Trophoblast cell (in vitro differentiated cells and primary cell): ENCODE data around the gene PARD6A.

Source experiments
- DNase-seq, 2 donors: peaks; one replicate each; pipeline ENCODE4 v3.0.0-alpha.2; 2016
- H2AFZ ChIP-seq: 2 replicates; pipeline ENCODE4 v1.6.1; 2013; ENCODE audit warnings: low read length, moderate library complexity, mild to moderate bottlenecking; ENCODE audit not compliant: insufficient read depth, poor library complexity
- H2AK5ac ChIP-seq: 2 replicates; pipeline ENCODE4 v1.6.1; 2013; ENCODE audit warnings: mild to moderate bottlenecking, low read length
- H2BK120ac ChIP-seq: 2 replicates; pipeline ENCODE4 v1.6.1; 2013; ENCODE audit warnings: low read length, mild to moderate bottlenecking, moderate library complexity; ENCODE audit not compliant: insufficient read depth, poor library complexity
- H2BK12ac ChIP-seq: 2 replicates; pipeline ENCODE4 v1.6.1; 2013; ENCODE audit warnings: mild to moderate bottlenecking, low read length, moderate library complexity
- H2BK5ac ChIP-seq: 2 replicates; pipeline ENCODE4 v1.6.1; 2013; ENCODE audit warnings: low read length, low read depth, moderate library complexity, mild to moderate bottlenecking; ENCODE audit not compliant: poor library complexity
- H3K14ac ChIP-seq: 2 replicates; pipeline ENCODE4 v1.6.1; 2013; ENCODE audit warnings: mild to moderate bottlenecking, low read length
- H3K18ac ChIP-seq: 2 replicates; pipeline ENCODE4 v1.6.1; 2013; ENCODE audit warnings: mild to moderate bottlenecking, low read length
- H3K23ac ChIP-seq: 2 replicates; pipeline ENCODE4 v1.6.1; 2013; ENCODE audit warnings: low read length
- H3K27ac ChIP-seq: 2 replicates; pipeline ENCODE4 v1.5.1; 2013; ENCODE audit warnings: low read depth, mild to moderate bottlenecking, inconsistent platforms, low read length, moderate library complexity
- H3K27me3 ChIP-seq: 2 replicates; pipeline ENCODE4 v1.6.1; 2013; ENCODE audit warnings: inconsistent platforms, mild to moderate bottlenecking, low read length, moderate library complexity; ENCODE audit not compliant: insufficient read depth
- H3K36me3 ChIP-seq, 2 experiments: 1 replicate in 1 of 2; 2 replicates in 1 of 2; pipeline ENCODE4 v1.6.1; 2013; ENCODE audit warnings: low read length in 2 of 2, mild to moderate bottlenecking in 2 of 2, moderate library complexity in 1 of 2; ENCODE audit not compliant: insufficient read depth in 2 of 2, control insufficient read depth in 1 of 2
- H3K4ac ChIP-seq: 2 replicates; pipeline ENCODE4 v1.6.1; 2013; ENCODE audit warnings: low read depth, mild to moderate bottlenecking, low read length, moderate library complexity
- H3K4me1 ChIP-seq, 2 experiments: 1 replicate in 1 of 2; 2 replicates in 1 of 2; pipeline ENCODE4 v1.6.1; 2013; ENCODE audit warnings: low read length in 2 of 2, mild to moderate bottlenecking in 2 of 2, moderate library complexity in 1 of 2; ENCODE audit not compliant: insufficient read depth in 2 of 2, control insufficient read depth in 1 of 2
- H3K4me2 ChIP-seq: 2 replicates; pipeline ENCODE4 v1.6.1; 2013; ENCODE audit warnings: inconsistent platforms, mild to moderate bottlenecking, low read length, moderate library complexity
- H3K4me3 ChIP-seq: 2 replicates; pipeline ENCODE4 v1.5.1; 2013; ENCODE audit warnings: mild to moderate bottlenecking, low read depth, low read length, inconsistent platforms
- H3K79me1 ChIP-seq: one replicate; pipeline ENCODE4 v1.6.1; 2013; ENCODE audit warnings: low read length
- H3K79me2 ChIP-seq: 2 replicates; pipeline ENCODE4 v1.6.1; 2013; ENCODE audit warnings: low read length, mild to moderate bottlenecking; ENCODE audit not compliant: control insufficient read depth, insufficient read depth, poor library complexity
- H3K9ac ChIP-seq: 2 replicates; pipeline ENCODE4 v1.6.1; 2013; ENCODE audit warnings: mild to moderate bottlenecking, low read length
- H3K9me3 ChIP-seq: 2 replicates; pipeline ENCODE4 v1.6.1; 2013; ENCODE audit warnings: low read depth, mild to moderate bottlenecking, control low read depth, inconsistent platforms, low read length; ENCODE audit not compliant: insufficient read depth
- H4K12ac ChIP-seq: 2 replicates; pipeline ENCODE4 v1.6.1; 2013; ENCODE audit warnings: low read depth, mild to moderate bottlenecking, low read length, moderate library complexity
- H4K8ac ChIP-seq: 2 replicates; pipeline ENCODE4 v1.6.1; 2013; ENCODE audit warnings: low read depth, mild to moderate bottlenecking, low read length, moderate library complexity
- H4K91ac ChIP-seq: one replicate; pipeline ENCODE4 v1.6.1; 2013; ENCODE audit warnings: low read depth, mild to moderate bottlenecking, low read length, moderate library complexity
- WGBS: extraction: QIAGEN DNeasy Blood & Tissue Kit; methylation state at CpG from one replicate; pipeline ENCODE4 v1.1.7; 2013; ENCODE audit warnings: missing lambda C conversion rate; ENCODE audit not compliant: insufficient read length, insufficient coverage; ENCODE audit errors: extremely low coverage; 5-methylcytosine and 5-hydroxymethylcytosine counted together

Gene PARD6A

GRCh38 chr16:67707790-67708189 is 47.0 kb downstream of the PARD6A start:
- Histone ChIP-seq H3K27ac (no peak overlapping the region), H4K12ac (no peak overlapping the region), H3K14ac (no peak overlapping the region), H3K4ac (no peak overlapping the region), H2AFZ (no peak overlapping the region), H3K79me1 (no peaks in the 10 kb centered on the region), H3K79me2 (no peaks in the 10 kb centered on the region), H3K23ac (no peak overlapping the region), H4K8ac (no peak overlapping the region), H3K4me2 (no peak overlapping the region), H3K9ac (no peak overlapping the region), H3K27me3 (no peaks in the 10 kb centered on the region), H3K4me3 (no peak overlapping the region), H2BK12ac (no peak overlapping the region), H2BK5ac (no peak overlapping the region), H3K18ac (no peak overlapping the region), H2BK120ac (no peak overlapping the region), H3K9me3 (no peaks in the 10 kb centered on the region), H3K4me1 (peaks cover 0 to 5% of the 10 kb centered on the region in 2 experiments), H2AK5ac (no peak overlapping the region), H4K91ac (no peak overlapping the region), H3K36me3 (no peaks in the 10 kb centered on the region)
- DNase-seq, result no peak
- no CpG with 5 or more reads among the region's 5 CpGs for WGBS

- no CpG with 5 or more reads among the region's 2 CpGs for WGBS
- H4K91ac ChIP-seq, result no peak overlapping the region
- H3K23ac ChIP-seq, result no peak overlapping the region
- H3K4me3 ChIP-seq, result no peak overlapping the region
- H3K4ac ChIP-seq, result no peak overlapping the region
- no peak overlapping the region for H2BK120ac ChIP-seq
- no peak overlapping the region for H3K4me2 ChIP-seq
- H2BK5ac ChIP-seq, result no peak overlapping the region
- no peaks in the 10 kb centered on the region for H3K36me3 ChIP-seq
- no peaks in the 10 kb centered on the region for H3K79me2 ChIP-seq
- H4K12ac ChIP-seq, result no peak overlapping the region
- H3K27me3 ChIP-seq, result no peaks in the 10 kb centered on the region
- no peaks in the 10 kb centered on the region for H3K9me3 ChIP-seq
- no peak overlapping the region for H3K18ac ChIP-seq
- H3K27ac ChIP-seq, result no peak overlapping the region
- no peak overlapping the region for H3K9ac ChIP-seq
- no peak overlapping the region for H2AK5ac ChIP-seq
- H4K8ac ChIP-seq, result no peak overlapping the region
- H2BK12ac ChIP-seq, result no peak overlapping the region
- no peaks in the 10 kb centered on the region for H3K79me1 ChIP-seq
- peaks cover 0 to 5% of the 10 kb centered on the region in 2 experiments for H3K4me1 ChIP-seq
- H2AFZ ChIP-seq, result no peak overlapping the region
- H3K14ac ChIP-seq, result no peak overlapping the region
- no peak for DNase-seq
Observed at GRCh38 chr16:67708368-67708771, 47.6 kb downstream of the PARD6A start.

- Histone ChIP-seq H3K4ac (no peak overlapping the region), H3K4me3 (no peak overlapping the region), H3K27me3 (no peaks in the 10 kb centered on the region), H3K23ac (no peak overlapping the region), H3K79me1 (no peaks in the 10 kb centered on the region), H3K14ac (no peak overlapping the region), H4K8ac (no peak overlapping the region), H2AK5ac (no peak overlapping the region), H2BK5ac (no peak overlapping the region), H3K79me2 (no peaks in the 10 kb centered on the region), H3K4me1 (peaks cover 0 to 5% of the 10 kb centered on the region in 2 experiments), H3K18ac (no peak overlapping the region), H3K36me3 (no peaks in the 10 kb centered on the region), H2AFZ (no peak overlapping the region), H3K9ac (no peak overlapping the region), H4K91ac (no peak overlapping the region), H3K9me3 (no peaks in the 10 kb centered on the region), H3K27ac (no peak overlapping the region), H2BK120ac (no peak overlapping the region), H2BK12ac (no peak overlapping the region), H3K4me2 (no peak overlapping the region), H4K12ac (no peak overlapping the region)
- WGBS, result no CpG with 5 or more reads among the region's 1 CpG
- DNase-seq, result no peak
Observed at GRCh38 chr16:67709050-67709449, 48.3 kb downstream of the PARD6A start.

- no peaks in the 10 kb centered on the region for H3K79me2 ChIP-seq
- H3K4ac ChIP-seq, result no peak overlapping the region
- H2AFZ ChIP-seq, result no peak overlapping the region
- no peak overlapping the region for H4K91ac ChIP-seq
- no peak overlapping the region for H4K12ac ChIP-seq
- no peaks in the 10 kb centered on the region for H3K9me3 ChIP-seq
- H2BK12ac ChIP-seq, result no peak overlapping the region
- no peak overlapping the region for H3K23ac ChIP-seq
- no peak overlapping the region for H3K4me3 ChIP-seq
- H2BK120ac ChIP-seq, result no peak overlapping the region
- no peak overlapping the region for H3K4me2 ChIP-seq
- H3K14ac ChIP-seq, result no peak overlapping the region
- H2AK5ac ChIP-seq, result no peak overlapping the region
- peaks cover 0 to 5% of the 10 kb centered on the region in 2 experiments for H3K4me1 ChIP-seq
- H3K79me1 ChIP-seq, result no peaks in the 10 kb centered on the region
- no peaks in the 10 kb centered on the region for H3K27me3 ChIP-seq
- WGBS, result no CpG with 5 or more reads among the region's 6 CpGs
- no peak overlapping the region for H4K8ac ChIP-seq
- H2BK5ac ChIP-seq, result no peak overlapping the region
- H3K27ac ChIP-seq, result no peak overlapping the region
- H3K36me3 ChIP-seq, result no peaks in the 10 kb centered on the region
- H3K9ac ChIP-seq, result no peak overlapping the region
- no peak overlapping the region for H3K18ac ChIP-seq
- no peak for DNase-seq
Observed at GRCh38 chr16:67710607-67711006, 49.8 kb downstream of the PARD6A start.
